SK-N-SH (cell line): ENCODE results near the gene FETUB. TPM values are rescaled to one million over a fixed set of nuclear protein-coding genes. Genes with fewer than 3 reads are reported as not detected.

Experiments
- CTCF ChIA-PET: fragments of 300-600, 350-600 bp; formaldehyde crosslinking; extraction: SDS; loops from one replicate; lab custom pipeline; 2021; lab: Yijun Ruan, JAX
- POLR2A ChIA-PET: fragments of 350-600 bp; sonication (Branson Sonifier 250); formaldehyde crosslinking; extraction: SDS; loops from one replicate; lab custom pipeline; 2020; ENCODE audit warnings: antibody characterized with exemption, inconsistent platforms; lab: Yijun Ruan, JAX
- DNase-seq: peaks from one replicate; pipeline ENCODE4 v3.0.0; 2012
- H2AFZ ChIP-seq: fragments of 200-600 bp; sonication (generic); 2 replicates; pipeline ENCODE4 v1.8.1; 2016; ENCODE audit warnings: antibody characterized with exemption, mild to moderate bottlenecking, low read depth
- H3F3A ChIP-seq: fragments of 200-600 bp; sonication (generic); replicated peaks from 2 replicates; pipeline ENCODE3; 2016; ENCODE audit warnings: antibody characterized with exemption, mild to moderate bottlenecking; ENCODE audit not compliant: insufficient read depth
- H3K27ac ChIP-seq, 2 experiments: fragments of 200-500 bp in 1 of 2; fragments of 200-600 bp in 1 of 2; sonication (Bioruptor generic) in 1 of 2; sonication (generic), shearing (Covaris generic) in 1 of 2; 2 replicates each; pipeline versions ENCODE4 v1.5.1 to v1.6.1; 2014 to 2016; ENCODE audit warnings: low read depth in 2 of 2, inconsistent platforms in 1 of 2, low read length in 1 of 2, mild to moderate bottlenecking in 1 of 2, mixed read lengths in 1 of 2
- H3K27me3 ChIP-seq: fragments of 200-600 bp; sonication (generic), shearing (Covaris generic); 2 replicates; pipeline ENCODE4 v1.6.1; 2016; ENCODE audit warnings: mixed run types; ENCODE audit not compliant: insufficient read depth
- H3K36me3 ChIP-seq, 2 experiments: fragments of 200-500 bp in 1 of 2; fragments of 200-600 bp in 1 of 2; sonication (Bioruptor generic) in 1 of 2; sonication (generic) in 1 of 2; replicated peaks in 1 of 2; 2 replicates each; pipeline versions ENCODE3 to v1.5.1; 2014 to 2016; ENCODE audit warnings: low read length in 1 of 2, mild to moderate bottlenecking in 1 of 2; ENCODE audit not compliant: insufficient read depth in 2 of 2, control insufficient read depth in 1 of 2
- H3K4me1 ChIP-seq, 2 experiments: fragments of 200-500 bp in 1 of 2; fragments of 200-600 bp in 1 of 2; sonication (Bioruptor generic) in 1 of 2; sonication (generic), shearing (Covaris generic) in 1 of 2; 2 replicates each; pipeline versions ENCODE4 v1.5.1 to v1.6.1; 2014 to 2016; ENCODE audit warnings: low read depth in 1 of 2, low read length in 1 of 2, mixed run types in 1 of 2; ENCODE audit not compliant: insufficient read depth in 2 of 2, control insufficient read depth in 1 of 2
- H3K4me2 ChIP-seq: fragments of 200-600 bp; sonication (generic), shearing (Covaris generic); 2 replicates; pipeline ENCODE4 v1.6.1; 2017; ENCODE audit warnings: mixed run types
- H3K4me3 ChIP-seq, 2 experiments: fragments of 200-500 bp in 1 of 2; fragments of 200-600 bp in 1 of 2; sonication (Bioruptor generic) in 1 of 2; sonication (generic), shearing (Covaris generic) in 1 of 2; 2 replicates each; pipeline versions ENCODE4 v1.5.1 to v1.8.1; 2014 to 2016; ENCODE audit warnings: low read depth in 2 of 2, inconsistent platforms in 1 of 2, low read length in 1 of 2, mild to moderate bottlenecking in 1 of 2, mixed read lengths in 1 of 2, moderate library complexity in 1 of 2
- H3K79me2 ChIP-seq: fragments of 200-600 bp; sonication (generic); 2 replicates; pipeline ENCODE4 v1.8.1; 2017; ENCODE audit warnings: mild to moderate bottlenecking; ENCODE audit not compliant: insufficient read depth
- H3K9ac ChIP-seq: fragments of 200-600 bp; sonication (generic); 2 replicates; pipeline ENCODE4 v1.6.1; 2017; ENCODE audit warnings: mixed run types
- H3K9me2 ChIP-seq: fragments of 200-600 bp; sonication (generic); 2 replicates; pipeline ENCODE4 v1.6.1; 2017; ENCODE audit warnings: mixed run types
- H3K9me3 ChIP-seq: fragments of 200-600 bp; sonication (generic); 2 replicates; pipeline ENCODE4 v1.6.1; 2017; ENCODE audit warnings: mixed run types, mild to moderate bottlenecking, moderate library complexity
- H4K20me1 ChIP-seq: fragments of 200-600 bp; sonication (generic); 2 replicates; pipeline ENCODE4 v1.6.1; 2017; ENCODE audit warnings: mild to moderate bottlenecking, mixed run types; ENCODE audit not compliant: insufficient read depth
- CHD2 ChIP-seq: fragments of 150-350 bp; IDR thresholded peaks from 2 replicates; pipeline ENCODE4 v1.6.1; 2018; ENCODE audit warnings: low read length; ENCODE audit not compliant: partially characterized antibody
- EZH2phosphoT487 ChIP-seq: fragments of 200-600 bp; sonication (generic); IDR thresholded peaks from 2 replicates; pipeline ENCODE4 v1.6.1; 2017; ENCODE audit warnings: low read depth, mixed run types, mild to moderate bottlenecking, antibody characterized with exemption, moderate library complexity, borderline replicate concordance
- FOXJ3 ChIP-seq: sonication (generic); formaldehyde crosslinking; IDR thresholded peaks from 2 replicates; pipeline ENCODE4 v1.5.1; 2020; ENCODE audit warnings: mild to moderate bottlenecking, missing genetic modification reagents
- FOXM1 ChIP-seq: IDR thresholded peaks from 2 replicates; pipeline ENCODE4 v1.4.0; 2012; ENCODE audit warnings: low read depth, mild to moderate bottlenecking
- GABPA ChIP-seq: IDR thresholded peaks from 2 replicates; pipeline ENCODE4 v1.4.0; 2012; ENCODE audit warnings: low read depth, mild to moderate bottlenecking
- GATA2 ChIP-seq: sonication (generic); formaldehyde crosslinking; IDR thresholded peaks from 2 replicates; pipeline ENCODE4 v1.5.0; 2020; ENCODE audit warnings: mild to moderate bottlenecking, missing genetic modification reagents
- IRF3 ChIP-seq: fragments of 150-350 bp; IDR thresholded peaks from 2 replicates; pipeline ENCODE4 v1.6.1; 2016; ENCODE audit warnings: mild to moderate bottlenecking, low read depth, low read length
- MEF2A ChIP-seq: IDR thresholded peaks from 2 replicates; pipeline ENCODE4 v1.4.0; 2012; ENCODE audit warnings: low read depth, borderline replicate concordance
- RFX5 ChIP-seq: IDR thresholded peaks from 2 replicates; pipeline ENCODE4 v1.6.1; 2012; ENCODE audit warnings: mild to moderate bottlenecking, improper control_type of control experiment, low read length
- SIN3A ChIP-seq: IDR thresholded peaks from 2 replicates; pipeline ENCODE4 v1.6.1; 2012; ENCODE audit warnings: low read depth, mild to moderate bottlenecking, low read length, moderate library complexity, borderline replicate concordance
- SMC3 ChIP-seq: IDR thresholded peaks from 2 replicates; pipeline ENCODE4 v1.6.1; 2012; ENCODE audit warnings: low read depth, low read length, improper control_type of control experiment
- TEAD4 ChIP-seq: IDR thresholded peaks from 2 replicates; pipeline ENCODE4 v1.4.0; 2012; ENCODE audit warnings: mild to moderate bottlenecking, borderline replicate concordance; ENCODE audit not compliant: insufficient read depth
- ZBTB33 ChIP-seq: IDR thresholded peaks from 2 replicates; pipeline ENCODE4 v1.4.0; 2012; ENCODE audit warnings: low read depth, borderline replicate concordance
- WGBS: methylation state at CpG from one replicate; pipeline ENCODE4 v1.1.6; 2017; ENCODE audit warnings: low lambda C conversion rate; 5-methylcytosine and 5-hydroxymethylcytosine counted together
- polyA plus RNA-seq, 3 experiments: library from polyadenylated mRNA; depleted of rRNA; stranded (reverse); fragments of >200 nt; gene quantifications; 2 replicates each; pipeline ENCODE4 v1.2.3, GENCODE V29; 2012
- TF ChIP-seq, protein P1 (sequence below): IDR thresholded peaks from 2 replicates; pipeline ENCODE4 v1.4.0; 2012; ENCODE audit warnings: low read depth, borderline replicate concordance
- TF ChIP-seq, protein P2 (sequence below): IDR thresholded peaks from 2 replicates; pipeline ENCODE4 v1.4.0; 2012; ENCODE audit warnings: low read depth
- TF ChIP-seq, protein P3 (sequence below): IDR thresholded peaks from 2 replicates; pipeline ENCODE4; 2012
- TF ChIP-seq, protein P4 (sequence below): fragments of 150-350 bp; IDR thresholded peaks from 2 replicates; pipeline ENCODE4 v1.6.1; 2017; ENCODE audit warnings: antibody characterized with exemption, low read length, low read depth, borderline replicate concordance

Gene FETUB
- polyA plus RNA-seq, 1 of the 3 experiments (the other 2 are of a cell fraction), result 0.05 TPM

DNA sequence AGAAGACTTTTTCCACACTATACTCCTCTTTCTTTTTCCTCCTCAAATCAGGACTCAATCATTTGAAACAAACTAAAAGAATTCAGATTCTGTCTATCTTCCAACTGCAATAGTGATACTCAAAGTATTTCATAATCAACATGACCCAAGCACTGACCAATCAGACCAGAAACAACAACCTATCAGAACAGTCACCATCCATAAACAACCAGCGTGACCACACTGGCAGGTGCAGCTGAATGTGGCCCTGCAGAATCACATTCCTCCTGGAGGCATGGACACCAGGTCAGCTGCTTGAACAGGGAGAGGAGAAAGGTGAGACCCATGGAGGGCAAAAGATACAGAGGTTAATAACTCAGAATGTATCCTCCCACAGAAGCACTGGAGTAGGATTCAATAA lies 39.0 kb downstream of the FETUB start:
- no peak overlapping the region for H2AFZ ChIP-seq
- no peak for TF ChIP-seq RFX5
- no peak for TF ChIP-seq GABPA
- no peak for TF ChIP-seq TEAD4
- no peak for TF ChIP-seq MEF2A
- H3K9me2 ChIP-seq, result no peaks in the 10 kb centered on the region
- no peak overlapping the region for H3K4me3 ChIP-seq
- H3K4me1 ChIP-seq, result no peaks in the 10 kb centered on the region
- H3K27me3 ChIP-seq, result peaks cover 9% of the 10 kb centered on the region; the same call in 1 of the 2 replicates
- no peaks in the 10 kb centered on the region for H4K20me1 ChIP-seq
- no peak overlapping the region for H3K4me2 ChIP-seq
- WGBS, result 0% methylated on average over 1 of the region's 1 CpG
- no peak overlapping the region for H3K27ac ChIP-seq
- POLR2A ChIA-PET, result no interaction called here
- H3K9me3 ChIP-seq, result no peaks in the 10 kb centered on the region
- no peaks in the 10 kb centered on the region for H3K36me3 ChIP-seq
- no peak overlapping the region for H3K9ac ChIP-seq
- H3F3A ChIP-seq, result no peaks in the 10 kb centered on the region
- no peaks in the 10 kb centered on the region for H3K79me2 ChIP-seq
- no peak for DNase-seq
- CTCF ChIA-PET, result interaction anchor here (0.9 to 1.5 kb wide), 2 partner anchors 13 to 19 kb away, joined by 3 to 4 read pairs; no protein-coding TSS in a partner anchor

GRCh38 chr3:186680869-186681268 lies 40.7 kb downstream of the FETUB start:
- no peaks in the 10 kb centered on the region for H3F3A ChIP-seq
- no peak for TF ChIP-seq ZBTB33
- TF ChIP-seq FOXM1, result no peak
- TF ChIP-seq, protein P1, sequence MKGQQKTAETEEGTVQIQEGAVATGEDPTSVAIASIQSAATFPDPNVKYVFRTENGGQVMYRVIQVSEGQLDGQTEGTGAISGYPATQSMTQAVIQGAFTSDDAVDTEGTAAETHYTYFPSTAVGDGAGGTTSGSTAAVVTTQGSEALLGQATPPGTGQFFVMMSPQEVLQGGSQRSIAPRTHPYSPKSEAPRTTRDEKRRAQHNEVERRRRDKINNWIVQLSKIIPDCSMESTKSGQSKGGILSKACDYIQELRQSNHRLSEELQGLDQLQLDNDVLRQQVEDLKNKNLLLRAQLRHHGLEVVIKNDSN, result no peak
- TF ChIP-seq, protein P2, sequence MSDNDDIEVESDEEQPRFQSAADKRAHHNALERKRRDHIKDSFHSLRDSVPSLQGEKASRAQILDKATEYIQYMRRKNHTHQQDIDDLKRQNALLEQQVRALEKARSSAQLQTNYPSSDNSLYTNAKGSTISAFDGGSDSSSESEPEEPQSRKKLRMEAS, result no peak
- no peak for TF ChIP-seq SIN3A
- TF ChIP-seq, protein P3, sequence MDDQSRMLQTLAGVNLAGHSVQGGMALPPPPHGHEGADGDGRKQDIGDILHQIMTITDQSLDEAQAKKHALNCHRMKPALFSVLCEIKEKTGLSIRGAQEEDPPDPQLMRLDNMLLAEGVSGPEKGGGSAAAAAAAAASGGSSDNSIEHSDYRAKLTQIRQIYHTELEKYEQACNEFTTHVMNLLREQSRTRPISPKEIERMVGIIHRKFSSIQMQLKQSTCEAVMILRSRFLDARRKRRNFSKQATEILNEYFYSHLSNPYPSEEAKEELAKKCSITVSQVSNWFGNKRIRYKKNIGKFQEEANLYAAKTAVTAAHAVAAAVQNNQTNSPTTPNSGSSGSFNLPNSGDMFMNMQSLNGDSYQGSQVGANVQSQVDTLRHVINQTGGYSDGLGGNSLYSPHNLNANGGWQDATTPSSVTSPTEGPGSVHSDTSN, result no peak
- no peak for TF ChIP-seq SMC3
- TF ChIP-seq GABPA, result no peak
- no peak for TF ChIP-seq EZH2phosphoT487
- TF ChIP-seq IRF3, result no peak
- TF ChIP-seq, protein P4, sequence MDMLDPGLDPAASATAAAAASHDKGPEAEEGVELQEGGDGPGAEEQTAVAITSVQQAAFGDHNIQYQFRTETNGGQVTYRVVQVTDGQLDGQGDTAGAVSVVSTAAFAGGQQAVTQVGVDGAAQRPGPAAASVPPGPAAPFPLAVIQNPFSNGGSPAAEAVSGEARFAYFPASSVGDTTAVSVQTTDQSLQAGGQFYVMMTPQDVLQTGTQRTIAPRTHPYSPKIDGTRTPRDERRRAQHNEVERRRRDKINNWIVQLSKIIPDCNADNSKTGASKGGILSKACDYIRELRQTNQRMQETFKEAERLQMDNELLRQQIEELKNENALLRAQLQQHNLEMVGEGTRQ, result no peak
- no peak for TF ChIP-seq CHD2
- no peak for TF ChIP-seq GATA2 (CRISPR knock-in tag)
- no peak for TF ChIP-seq FOXJ3
- no peak for TF ChIP-seq TEAD4
- H3K4me1 ChIP-seq, result no peaks in the 10 kb centered on the region
- H3K4me3 ChIP-seq, result no peak overlapping the region
- no peak overlapping the region for H2AFZ ChIP-seq
- no peak overlapping the region for H3K4me2 ChIP-seq
- no peak for DNase-seq
- H4K20me1 ChIP-seq, result no peaks in the 10 kb centered on the region
- no peaks in the 10 kb centered on the region for H3K9me2 ChIP-seq
- H3K9me3 ChIP-seq, result no peaks in the 10 kb centered on the region
- H3K79me2 ChIP-seq, result no peaks in the 10 kb centered on the region
- H3K27ac ChIP-seq, result no peak overlapping the region
- no peak overlapping the region for H3K9ac ChIP-seq
- no peaks in the 10 kb centered on the region for H3K36me3 ChIP-seq
- ChIA-PET CTCF (no interaction called here), POLR2A (no interaction called here)
- 0% methylated on average over 1 of the region's 1 CpG for WGBS
- H3K27me3 ChIP-seq, result no peaks in the 10 kb centered on the region; the same call in 1 of the 2 replicates
